ENCODE results near the gene GRIN2A.

DNA sequence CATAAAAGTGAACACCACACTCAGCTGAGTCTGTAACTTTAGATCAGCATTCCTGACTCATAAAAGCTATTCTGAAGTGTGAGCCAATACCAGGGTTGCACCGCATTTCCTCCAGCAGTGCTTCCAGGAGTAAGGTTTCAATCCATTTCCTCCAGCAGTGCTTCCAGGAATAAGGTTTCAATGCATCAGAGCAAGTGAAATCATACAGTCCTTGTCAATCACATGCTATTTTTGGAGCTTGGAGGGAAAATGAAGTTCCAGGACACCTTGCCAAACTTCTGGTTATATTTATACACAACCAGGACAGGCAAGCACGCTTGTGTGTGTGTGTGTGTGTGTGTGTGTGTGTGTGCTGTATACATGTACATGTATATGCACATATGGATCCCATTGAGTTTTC is 327.6 kb downstream of the GRIN2A start:
- no peak for TF ChIP-seq ESRRG (CRISPR knock-in tag; IDR thresholded peaks at IDR 0.05)
- TF ChIP-seq ZFP30 (CRISPR knock-in tag; IDR thresholded peaks at IDR 0.05), result no peak
- no peak for TF ChIP-seq TOX (CRISPR knock-in tag; IDR thresholded peaks at IDR 0.05; ENCODE audit: borderline replicate concordance)

Measured in SK-N-SH treated with all-trans-retinoic acid at 6 μM for 48 hours (cell line).